Tibial nerve (tissue), 4 donors: ENCODE measurements around the gene ICA1L.

Source experiments
- EP300 ChIP-seq, 2 donors: sonication (generic); formaldehyde crosslinking; IDR thresholded peaks; one replicate each; pipeline ENCODE4 v1.6.1; 2017; ENCODE audit warnings: antibody characterized with exemption in 2 of 2, mild to moderate bottlenecking in 1 of 2
- POLR2A ChIP-seq, 2 donors: fragments of 450-650 bp; IDR thresholded peaks; one replicate each; pipeline ENCODE4 v1.6.1; 2017; ENCODE audit warnings: antibody characterized with exemption in 2 of 2, mild to moderate bottlenecking in 2 of 2, moderate library complexity in 2 of 2
- TF ChIP-seq, protein P1 (sequence below), 5 experiments: fragments of 200-600 bp in 3 of 5; fragments of 450-650 bp in 2 of 5; sonication (generic) in 3 of 5; IDR thresholded peaks; one replicate each; pipeline ENCODE4 v1.5.1; 2016 to 2019; ENCODE audit warnings: antibody characterized with exemption in 5 of 5, mild to moderate bottlenecking in 3 of 5, moderate library complexity in 2 of 5

DNA sequence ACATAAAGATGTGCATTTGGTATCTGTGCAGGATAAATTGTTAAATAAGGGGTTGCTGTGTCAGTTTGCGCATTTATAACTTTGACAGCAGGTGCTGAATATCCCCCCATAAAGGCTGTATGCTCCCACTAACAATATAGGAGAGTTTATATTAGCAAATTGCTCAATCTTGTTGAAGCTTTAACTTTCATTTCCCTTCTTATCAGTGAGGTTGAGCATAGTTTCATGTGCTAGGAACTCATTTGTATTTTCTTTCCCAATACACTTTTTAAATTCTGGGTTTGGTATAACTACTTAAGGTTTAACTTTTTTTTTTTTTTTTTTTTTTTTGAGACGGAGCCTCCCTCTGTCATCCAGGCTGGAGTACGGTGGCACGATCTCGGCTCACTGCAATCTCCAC, 147.8 kb downstream of the ICA1L start:
- TF ChIP-seq, protein P1, sequence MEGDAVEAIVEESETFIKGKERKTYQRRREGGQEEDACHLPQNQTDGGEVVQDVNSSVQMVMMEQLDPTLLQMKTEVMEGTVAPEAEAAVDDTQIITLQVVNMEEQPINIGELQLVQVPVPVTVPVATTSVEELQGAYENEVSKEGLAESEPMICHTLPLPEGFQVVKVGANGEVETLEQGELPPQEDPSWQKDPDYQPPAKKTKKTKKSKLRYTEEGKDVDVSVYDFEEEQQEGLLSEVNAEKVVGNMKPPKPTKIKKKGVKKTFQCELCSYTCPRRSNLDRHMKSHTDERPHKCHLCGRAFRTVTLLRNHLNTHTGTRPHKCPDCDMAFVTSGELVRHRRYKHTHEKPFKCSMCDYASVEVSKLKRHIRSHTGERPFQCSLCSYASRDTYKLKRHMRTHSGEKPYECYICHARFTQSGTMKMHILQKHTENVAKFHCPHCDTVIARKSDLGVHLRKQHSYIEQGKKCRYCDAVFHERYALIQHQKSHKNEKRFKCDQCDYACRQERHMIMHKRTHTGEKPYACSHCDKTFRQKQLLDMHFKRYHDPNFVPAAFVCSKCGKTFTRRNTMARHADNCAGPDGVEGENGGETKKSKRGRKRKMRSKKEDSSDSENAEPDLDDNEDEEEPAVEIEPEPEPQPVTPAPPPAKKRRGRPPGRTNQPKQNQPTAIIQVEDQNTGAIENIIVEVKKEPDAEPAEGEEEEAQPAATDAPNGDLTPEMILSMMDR (IDR thresholded peaks at IDR 0.05) = no peak
- TF ChIP-seq POLR2A (IDR thresholded peaks at IDR 0.05) (no peak), EP300 (IDR thresholded peaks at IDR 0.05) (no peak)
